HepG2 (cell line): Measurements from ENCODE around the gene LILRB4.

ENCODE experiments used
- EZH2 ChIP-seq: conservative IDR thresholded peaks from 2 replicates; pipeline ENCODE4 v1.6.1; 2012; ENCODE audit warnings: mild to moderate bottlenecking, low read depth, low read length, moderate library complexity
- KDM1A ChIP-seq: IDR thresholded peaks from 2 replicates; pipeline ENCODE4 v1.6.1; 2016; ENCODE audit warnings: missing compliant biosample characterization
- MBD4 ChIP-seq: IDR thresholded peaks from 2 replicates; pipeline ENCODE4 v1.6.1; 2012; ENCODE audit warnings: low read length, inconsistent platforms, borderline replicate concordance
- POLR2A ChIP-seq, 2 experiments: IDR thresholded peaks; 2 replicates each; pipeline ENCODE4 v1.6.1; 2011; ENCODE audit warnings: low read depth in 2 of 2, low read length in 2 of 2, mild to moderate bottlenecking in 1 of 2, moderate library complexity in 1 of 2; ENCODE audit not compliant: insufficient read depth in 1 of 2
- POLR2AphosphoS5 ChIP-seq: IDR thresholded peaks from 2 replicates; pipeline ENCODE4 v1.6.1; 2012; ENCODE audit warnings: low read depth, low read length
- TARDBP ChIP-seq: sonication (generic); formaldehyde crosslinking; IDR thresholded peaks from 2 replicates; pipeline ENCODE4 v1.8.0; 2022; ENCODE audit warnings: mild to moderate bottlenecking, missing genetic modification reagents
- TCF7L2 ChIP-seq: IDR thresholded peaks from 2 replicates; pipeline ENCODE4 v1.6.1; 2011; ENCODE audit warnings: mild to moderate bottlenecking, low read depth, low read length, moderate library complexity
- ZNF20 ChIP-seq: sonication (generic); formaldehyde crosslinking; IDR thresholded peaks from 2 replicates; pipeline ENCODE4 v1.4.0; 2020; ENCODE audit warnings: mild to moderate bottlenecking, moderate library complexity, missing genetic modification reagents
- ZNF367 ChIP-seq: sonication (generic); formaldehyde crosslinking; IDR thresholded peaks from 2 replicates; pipeline ENCODE4 v1.4.0; 2020; ENCODE audit warnings: missing genetic modification reagents, borderline replicate concordance
- TF ChIP-seq, protein P1 (sequence below): sonication (generic); formaldehyde crosslinking; IDR thresholded peaks from 2 replicates; pipeline ENCODE4 v1.5.0; 2020; ENCODE audit warnings: mild to moderate bottlenecking, missing genetic modification reagents, moderate library complexity

- no peak for TF ChIP-seq POLR2AphosphoS5
- no peak for TF ChIP-seq TARDBP (CRISPR knock-in tag)
- TF ChIP-seq, protein P1, sequence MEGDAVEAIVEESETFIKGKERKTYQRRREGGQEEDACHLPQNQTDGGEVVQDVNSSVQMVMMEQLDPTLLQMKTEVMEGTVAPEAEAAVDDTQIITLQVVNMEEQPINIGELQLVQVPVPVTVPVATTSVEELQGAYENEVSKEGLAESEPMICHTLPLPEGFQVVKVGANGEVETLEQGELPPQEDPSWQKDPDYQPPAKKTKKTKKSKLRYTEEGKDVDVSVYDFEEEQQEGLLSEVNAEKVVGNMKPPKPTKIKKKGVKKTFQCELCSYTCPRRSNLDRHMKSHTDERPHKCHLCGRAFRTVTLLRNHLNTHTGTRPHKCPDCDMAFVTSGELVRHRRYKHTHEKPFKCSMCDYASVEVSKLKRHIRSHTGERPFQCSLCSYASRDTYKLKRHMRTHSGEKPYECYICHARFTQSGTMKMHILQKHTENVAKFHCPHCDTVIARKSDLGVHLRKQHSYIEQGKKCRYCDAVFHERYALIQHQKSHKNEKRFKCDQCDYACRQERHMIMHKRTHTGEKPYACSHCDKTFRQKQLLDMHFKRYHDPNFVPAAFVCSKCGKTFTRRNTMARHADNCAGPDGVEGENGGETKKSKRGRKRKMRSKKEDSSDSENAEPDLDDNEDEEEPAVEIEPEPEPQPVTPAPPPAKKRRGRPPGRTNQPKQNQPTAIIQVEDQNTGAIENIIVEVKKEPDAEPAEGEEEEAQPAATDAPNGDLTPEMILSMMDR (CRISPR knock-in tag) = no peak
- TF ChIP-seq TCF7L2 = no peak
- TF ChIP-seq ZNF20 (CRISPR knock-in tag) = no peak
- TF ChIP-seq POLR2A (IDR thresholded peaks at IDR 0.05; ENCODE audit: insufficient read depth in 1 of 2, low read depth in 2 of 2, low read length in 2 of 2) = no peak
- TF ChIP-seq KDM1A = no peak
- no peak for TF ChIP-seq EZH2
- no peak for TF ChIP-seq ZNF367 (CRISPR knock-in tag)
- TF ChIP-seq MBD4 = no peak
Measured at GRCh38 chr19:54677217-54677616, 14.4 kb downstream of the LILRB4 start.
